ENCODE results near the gene SUSD6. TPM values are rescaled to one million over a fixed set of nuclear protein-coding genes. Genes with fewer than 3 reads are reported as not detected.
A peak's percentile ranks its signal among the peaks of the same experiment; 100 is the strongest.

The SUSD6 gene
- polyA plus RNA-seq, 4 donors = 14.3 to 46.2 (median 16.7) TPM

- Histone ChIP-seq H3K27me3 (ENCODE audit: control insufficient read depth in 3 of 3, insufficient read depth in 3 of 3, low read length in 3 of 3) (peaks cover 0 to 4% (median 0%) of the 10 kb centered on the region in 3 donors), H3K9me3 (ENCODE audit: control insufficient read depth in 2 of 2, insufficient read depth in 1 of 2, low read depth in 1 of 2, low read length in 1 of 2) (peaks cover 0 to 3% of the 10 kb centered on the region in 2 donors), H3K27ac (ENCODE audit: low read depth in 1 of 3, low read length in 2 of 3) (no peak overlapping the region), H3K4me3 (ENCODE audit: low read depth in 1 of 3, low read length in 3 of 3) (no peak overlapping the region), H3K36me3 (ENCODE audit: control insufficient read depth in 3 of 3, insufficient read depth in 2 of 3, low read depth in 1 of 3, low read length in 3 of 3) (no peaks in the 10 kb centered on the region), H3K4me1 (ENCODE audit: control insufficient read depth in 3 of 3, insufficient read depth in 2 of 3, low read depth in 1 of 3, low read length in 2 of 3) (peaks cover 0 to 8% (median 4%) of the 10 kb centered on the region in 3 donors)
- DNase-seq = no peak
- no peak for FAIRE-seq
- 75 to 100% (median 85%) methylated on average over 1 of the region's 1 CpG for WGBS, 3 donors
Measured at GRCh38 chr14:69582212-69582611, 29.2 kb upstream of the SUSD6 start.

DNA sequence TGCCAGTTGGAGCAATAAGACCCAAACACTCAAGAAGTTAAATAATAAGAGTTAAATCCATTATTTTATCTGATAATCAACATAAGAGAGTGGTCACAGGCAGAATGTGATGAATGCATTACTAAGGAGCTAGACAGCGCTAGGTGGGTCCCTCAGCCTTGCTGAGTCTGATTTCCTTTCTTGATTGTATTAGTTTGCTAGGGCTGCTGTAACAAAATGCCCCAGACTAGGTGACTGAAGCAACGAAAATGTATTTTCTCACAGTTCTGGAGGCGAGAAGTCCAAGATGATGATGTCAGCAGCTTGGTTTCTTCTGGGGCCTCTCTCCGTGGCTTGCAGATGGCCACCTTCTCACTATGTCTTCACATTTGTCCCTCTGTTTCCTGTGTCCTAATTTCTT lies 28.6 kb upstream of the SUSD6 start:
- DNase-seq (no peak), FAIRE-seq (no peak)
- H3K4me3 ChIP-seq (ENCODE audit: low read depth in 1 of 3, low read length in 3 of 3) = no peak overlapping the region
- H3K27ac ChIP-seq (ENCODE audit: low read depth in 1 of 3, low read length in 2 of 3) = no peak overlapping the region
- H3K4me1 ChIP-seq (ENCODE audit: control insufficient read depth in 3 of 3, insufficient read depth in 2 of 3, low read depth in 1 of 3, low read length in 2 of 3) = peaks cover 0 to 12% (median 4%) of the 10 kb centered on the region in 3 donors
- H3K27me3 ChIP-seq (ENCODE audit: control insufficient read depth in 3 of 3, insufficient read depth in 3 of 3, low read length in 3 of 3) = no peaks in the 10 kb centered on the region
- no peaks in the 10 kb centered on the region for H3K9me3 ChIP-seq (ENCODE audit: control insufficient read depth in 2 of 2, insufficient read depth in 1 of 2, low read depth in 1 of 2, low read length in 1 of 2)
- no peaks in the 10 kb centered on the region for H3K36me3 ChIP-seq (ENCODE audit: control insufficient read depth in 3 of 3, insufficient read depth in 2 of 3, low read depth in 1 of 3, low read length in 3 of 3)
- WGBS, 3 donors = 85 to 94% (median 91%) methylated on average over 4 of the region's 4 CpGs

- H3K27ac ChIP-seq (ENCODE audit: low read depth in 1 of 3, low read length in 2 of 3) = no peak overlapping the region
- peaks cover 0 to 12% (median 4%) of the 10 kb centered on the region in 3 donors for H3K4me1 ChIP-seq (ENCODE audit: control insufficient read depth in 3 of 3, insufficient read depth in 2 of 3, low read depth in 1 of 3, low read length in 2 of 3)
- DNase-seq = no peak
- H3K27me3 ChIP-seq (ENCODE audit: control insufficient read depth in 3 of 3, insufficient read depth in 3 of 3, low read length in 3 of 3) = no peaks in the 10 kb centered on the region
- H3K9me3 ChIP-seq (ENCODE audit: control insufficient read depth in 2 of 2, insufficient read depth in 1 of 2, low read depth in 1 of 2, low read length in 1 of 2) = no peaks in the 10 kb centered on the region
- H3K36me3 ChIP-seq (ENCODE audit: control insufficient read depth in 3 of 3, insufficient read depth in 2 of 3, low read depth in 1 of 3, low read length in 3 of 3) = no peaks in the 10 kb centered on the region
- H3K4me3 ChIP-seq (ENCODE audit: low read depth in 1 of 3, low read length in 3 of 3) = no peak overlapping the region
- no peak for FAIRE-seq
- WGBS, 3 donors = 76 to 96% (median 82%) methylated on average over 1 of the region's 1 CpG
Measured at GRCh38 chr14:69584389-69584788, 27.0 kb upstream of the SUSD6 start.

DNA sequence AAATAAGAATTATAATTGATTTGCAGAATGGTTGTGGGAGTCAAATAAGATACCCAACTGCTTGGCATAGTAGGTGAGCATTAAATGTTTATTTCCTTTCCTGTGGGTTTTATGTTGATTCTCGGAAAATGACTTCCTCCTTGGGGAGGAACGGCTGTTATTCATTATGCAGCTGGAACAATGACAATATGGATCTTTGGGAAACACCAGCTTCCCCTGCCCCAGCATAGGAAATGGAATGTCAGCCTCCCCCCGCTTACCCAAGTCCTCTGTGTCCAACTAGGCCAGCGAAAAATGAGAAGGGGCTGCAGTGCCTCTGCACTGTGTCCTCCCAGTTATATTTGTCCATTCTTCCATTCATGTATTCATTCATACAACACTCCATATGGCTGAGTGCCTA lies 25.0 kb upstream of the SUSD6 start:
- DNase-seq (no peak), FAIRE-seq (no peak)
- H3K36me3 ChIP-seq (ENCODE audit: control insufficient read depth in 3 of 3, insufficient read depth in 2 of 3, low read depth in 1 of 3, low read length in 3 of 3) = no peaks in the 10 kb centered on the region
- no peaks in the 10 kb centered on the region for H3K9me3 ChIP-seq (ENCODE audit: control insufficient read depth in 2 of 2, insufficient read depth in 1 of 2, low read depth in 1 of 2, low read length in 1 of 2)
- WGBS, 3 donors = 65 to 86% (median 83%) methylated on average over 4 of the region's 4 CpGs
- no peaks in the 10 kb centered on the region for H3K27me3 ChIP-seq (ENCODE audit: control insufficient read depth in 3 of 3, insufficient read depth in 3 of 3, low read length in 3 of 3)
- no peak overlapping the region for H3K27ac ChIP-seq (ENCODE audit: low read depth in 1 of 3, low read length in 2 of 3)
- peaks cover 0 to 4% (median 0%) of the 10 kb centered on the region in 3 donors for H3K4me1 ChIP-seq (ENCODE audit: control insufficient read depth in 3 of 3, insufficient read depth in 2 of 3, low read depth in 1 of 3, low read length in 2 of 3)
- no peak overlapping the region for H3K4me3 ChIP-seq (ENCODE audit: low read depth in 1 of 3, low read length in 3 of 3)

GRCh38 chr14:69587389-69587788 lies 24.0 kb upstream of the SUSD6 start:
- no peaks in the 10 kb centered on the region for H3K36me3 ChIP-seq (ENCODE audit: control insufficient read depth in 3 of 3, insufficient read depth in 2 of 3, low read depth in 1 of 3, low read length in 3 of 3)
- peaks cover 0 to 4% (median 0%) of the 10 kb centered on the region in 3 donors for H3K4me1 ChIP-seq (ENCODE audit: control insufficient read depth in 3 of 3, insufficient read depth in 2 of 3, low read depth in 1 of 3, low read length in 2 of 3)
- H3K27ac ChIP-seq (ENCODE audit: low read depth in 1 of 3, low read length in 2 of 3) = peak overlapping the region in 1 of 3 donors; percentile 71
- DNase-seq = peak; percentile 25 to 95
- no peaks in the 10 kb centered on the region for H3K9me3 ChIP-seq (ENCODE audit: control insufficient read depth in 2 of 2, insufficient read depth in 1 of 2, low read depth in 1 of 2, low read length in 1 of 2)
- H3K27me3 ChIP-seq (ENCODE audit: control insufficient read depth in 3 of 3, insufficient read depth in 3 of 3, low read length in 3 of 3) = no peaks in the 10 kb centered on the region
- H3K4me3 ChIP-seq (ENCODE audit: low read depth in 1 of 3, low read length in 3 of 3) = no peak overlapping the region
- FAIRE-seq = no peak
- 13 to 53% (median 46%) methylated on average over 8 of the region's 8 CpGs for WGBS, 3 donors

GRCh38 chr14:69591317-69591716 lies 20.1 kb upstream of the SUSD6 start:
- Histone ChIP-seq H3K4me3 (ENCODE audit: low read depth in 1 of 3, low read length in 3 of 3) (no peak overlapping the region), H3K27ac (ENCODE audit: low read depth in 1 of 3, low read length in 2 of 3) (no peak overlapping the region), H3K4me1 (ENCODE audit: control insufficient read depth in 3 of 3, insufficient read depth in 2 of 3, low read depth in 1 of 3, low read length in 2 of 3) (peaks cover 0 to 4% (median 0%) of the 10 kb centered on the region in 3 donors), H3K27me3 (ENCODE audit: control insufficient read depth in 3 of 3, insufficient read depth in 3 of 3, low read length in 3 of 3) (no peaks in the 10 kb centered on the region), H3K9me3 (ENCODE audit: control insufficient read depth in 2 of 2, insufficient read depth in 1 of 2, low read depth in 1 of 2, low read length in 1 of 2) (no peaks in the 10 kb centered on the region), H3K36me3 (ENCODE audit: control insufficient read depth in 3 of 3, insufficient read depth in 2 of 3, low read depth in 1 of 3, low read length in 3 of 3) (no peaks in the 10 kb centered on the region)
- DNase-seq (no peak), FAIRE-seq (no peak)
- 78 to 87% (median 83%) methylated on average over 2 of the region's 2 CpGs for WGBS, 3 donors

DNA sequence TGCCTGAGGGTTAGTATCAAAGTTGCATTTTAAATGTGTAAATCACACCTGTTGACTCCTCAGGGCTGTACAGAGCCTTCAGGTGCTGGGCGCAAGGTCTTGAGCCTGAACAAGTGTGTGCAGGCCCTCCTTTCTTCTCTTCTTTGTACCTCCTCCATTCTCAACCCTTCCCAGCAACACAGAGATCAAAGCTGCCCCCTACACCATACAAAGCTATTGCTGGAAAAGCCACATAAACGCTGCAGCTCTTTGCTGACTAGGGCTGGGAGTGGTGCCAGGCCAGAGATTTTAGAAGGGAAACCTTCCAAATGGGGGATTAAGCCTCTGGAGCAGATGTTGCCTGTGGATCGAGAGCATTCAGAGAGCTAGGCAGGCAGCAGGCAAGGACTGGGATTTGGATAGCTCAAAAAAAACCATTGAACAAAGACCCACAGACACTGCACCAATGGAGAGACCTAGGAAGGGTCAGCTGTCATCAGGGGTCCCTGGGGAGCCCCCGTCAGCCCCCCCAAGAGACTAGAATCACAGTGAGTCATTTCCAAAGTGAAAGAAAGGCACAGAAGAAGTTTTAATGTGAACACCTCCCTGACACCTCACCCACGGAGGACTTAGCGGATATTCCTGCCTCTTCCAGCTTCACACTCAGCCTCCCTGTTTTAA lies 18.2 kb upstream of the SUSD6 start:
- no peaks in the 10 kb centered on the region for H3K27me3 ChIP-seq (ENCODE audit: control insufficient read depth in 3 of 3, insufficient read depth in 3 of 3, low read length in 3 of 3)
- H3K4me3 ChIP-seq (ENCODE audit: low read depth in 1 of 3, low read length in 3 of 3) = no peak overlapping the region
- H3K4me1 ChIP-seq (ENCODE audit: control insufficient read depth in 3 of 3, insufficient read depth in 2 of 3, low read depth in 1 of 3, low read length in 2 of 3) = no peaks in the 10 kb centered on the region
- FAIRE-seq (no peak), DNase-seq (peak in 1 of 2 donors; percentile 24)
- no peak overlapping the region for H3K27ac ChIP-seq (ENCODE audit: low read depth in 1 of 3, low read length in 2 of 3)
- 52 to 62% (median 62%) methylated on average over 6 of the region's 6 CpGs for WGBS, 3 donors
- H3K9me3 ChIP-seq (ENCODE audit: control insufficient read depth in 2 of 2, insufficient read depth in 1 of 2, low read depth in 1 of 2, low read length in 1 of 2) = no peaks in the 10 kb centered on the region
- no peaks in the 10 kb centered on the region for H3K36me3 ChIP-seq (ENCODE audit: control insufficient read depth in 3 of 3, insufficient read depth in 2 of 3, low read depth in 1 of 3, low read length in 3 of 3)

- no peak for DNase-seq
- no peak overlapping the region for H3K4me3 ChIP-seq (ENCODE audit: low read depth in 1 of 3, low read length in 3 of 3)
- no peaks in the 10 kb centered on the region for H3K9me3 ChIP-seq (ENCODE audit: control insufficient read depth in 2 of 2, insufficient read depth in 1 of 2, low read depth in 1 of 2, low read length in 1 of 2)
- no peak for FAIRE-seq
- no peaks in the 10 kb centered on the region for H3K36me3 ChIP-seq (ENCODE audit: control insufficient read depth in 3 of 3, insufficient read depth in 2 of 3, low read depth in 1 of 3, low read length in 3 of 3)
- H3K27me3 ChIP-seq (ENCODE audit: control insufficient read depth in 3 of 3, insufficient read depth in 3 of 3, low read length in 3 of 3) = no peaks in the 10 kb centered on the region
- WGBS, 3 donors = 94 to 96% (median 94%) methylated on average over 6 of the region's 6 CpGs
- no peak overlapping the region for H3K27ac ChIP-seq (ENCODE audit: low read depth in 1 of 3, low read length in 2 of 3)
- H3K4me1 ChIP-seq (ENCODE audit: control insufficient read depth in 3 of 3, insufficient read depth in 2 of 3, low read depth in 1 of 3, low read length in 2 of 3) = no peaks in the 10 kb centered on the region
Measured at GRCh38 chr14:69594846-69595245, 16.6 kb upstream of the SUSD6 start.

DNA sequence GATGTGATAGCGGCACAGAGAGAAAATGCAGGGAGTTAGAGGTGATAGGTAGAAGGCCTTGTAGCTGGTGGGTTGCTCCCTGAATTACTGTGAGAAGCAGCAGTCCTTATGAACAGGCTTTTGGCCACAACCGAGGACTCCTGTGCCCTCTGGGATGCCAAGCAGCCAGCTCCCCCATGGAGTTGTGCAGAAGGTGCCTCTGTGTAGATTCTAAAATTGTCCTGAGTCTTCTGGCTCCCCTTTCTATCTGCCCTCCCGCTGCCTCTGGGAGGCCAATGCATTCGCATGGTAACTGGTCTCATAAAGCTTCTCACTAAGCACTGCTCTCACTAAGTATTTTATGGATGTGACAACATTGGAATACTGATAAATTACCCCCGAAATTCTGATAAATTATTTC lies 16.1 kb upstream of the SUSD6 start:
- 92 to 94% (median 93%) methylated on average over 5 of the region's 5 CpGs for WGBS, 3 donors
- Histone ChIP-seq H3K27ac (ENCODE audit: low read depth in 1 of 3, low read length in 2 of 3) (no peak overlapping the region), H3K36me3 (ENCODE audit: control insufficient read depth in 3 of 3, insufficient read depth in 2 of 3, low read depth in 1 of 3, low read length in 3 of 3) (no peaks in the 10 kb centered on the region), H3K27me3 (ENCODE audit: control insufficient read depth in 3 of 3, insufficient read depth in 3 of 3, low read length in 3 of 3) (no peaks in the 10 kb centered on the region), H3K9me3 (ENCODE audit: control insufficient read depth in 2 of 2, insufficient read depth in 1 of 2, low read depth in 1 of 2, low read length in 1 of 2) (no peaks in the 10 kb centered on the region), H3K4me3 (ENCODE audit: low read depth in 1 of 3, low read length in 3 of 3) (no peak overlapping the region), H3K4me1 (ENCODE audit: control insufficient read depth in 3 of 3, insufficient read depth in 2 of 3, low read depth in 1 of 3, low read length in 2 of 3) (no peaks in the 10 kb centered on the region)
- FAIRE-seq (no peak), DNase-seq (no peak)
